Parathyroid adenoma (tissue), 2 donors: Measurements from ENCODE around the gene RPL7A.
A peak's percentile ranks its signal among the peaks of the same experiment; 100 is the strongest.
"Not testable (repeated sequence)": the region's sequence is repeated elsewhere in the genome, so short reads cannot be mapped to it uniquely, and the experiment has no call there.

Experiments used
- H2AFZ ChIP-seq: fragments of 300-600 bp; sonication (generic); one replicate; pipeline ENCODE4 v1.7.0; 2017; ENCODE audit warnings: antibody characterized with exemption, mild to moderate bottlenecking
- H3K27ac ChIP-seq: fragments of 300-600 bp; sonication (generic); one replicate; pipeline ENCODE4 v1.7.0; 2017
- H3K27me3 ChIP-seq: fragments of 300-600 bp; sonication (generic); one replicate; pipeline ENCODE4 v1.7.0; 2017; ENCODE audit warnings: low read length; ENCODE audit not compliant: control insufficient read depth, insufficient read depth
- H3K36me3 ChIP-seq: fragments of 300-600 bp; sonication (generic); one replicate; pipeline ENCODE4 v1.7.0; 2017; ENCODE audit warnings: low read length; ENCODE audit not compliant: control insufficient read depth, insufficient read depth
- H3K4me1 ChIP-seq: fragments of 300-600 bp; sonication (generic); one replicate; pipeline ENCODE4 v1.7.0; 2017; ENCODE audit warnings: control low read depth
- H3K4me2 ChIP-seq: fragments of 300-600 bp; sonication (generic); one replicate; pipeline ENCODE4 v1.7.0; 2017; ENCODE audit warnings: low read length
- H3K4me3 ChIP-seq: fragments of 300-600 bp; sonication (generic); one replicate; pipeline ENCODE4 v1.7.0; 2017; ENCODE audit warnings: low read depth, low read length
- H3K79me2 ChIP-seq: fragments of 300-600 bp; sonication (generic); one replicate; pipeline ENCODE4 v1.7.0; 2017; ENCODE audit warnings: control low read depth
- H3K9ac ChIP-seq: fragments of 300-600 bp; sonication (generic); one replicate; pipeline ENCODE4 v1.7.0; 2017; ENCODE audit warnings: mild to moderate bottlenecking
- H3K9me3 ChIP-seq: fragments of 300-600 bp; sonication (generic); one replicate; pipeline ENCODE4 v1.7.0; 2017; ENCODE audit warnings: low read length; ENCODE audit not compliant: control insufficient read depth
- CTCF ChIP-seq: fragments of 300-600 bp; sonication (generic); IDR thresholded peaks from one replicate; pipeline ENCODE4 v1.7.0; 2017; ENCODE audit warnings: antibody characterized with exemption, mild to moderate bottlenecking
- donor health status: primary hyperparathyroidism.

The RPL7A gene

DNA sequence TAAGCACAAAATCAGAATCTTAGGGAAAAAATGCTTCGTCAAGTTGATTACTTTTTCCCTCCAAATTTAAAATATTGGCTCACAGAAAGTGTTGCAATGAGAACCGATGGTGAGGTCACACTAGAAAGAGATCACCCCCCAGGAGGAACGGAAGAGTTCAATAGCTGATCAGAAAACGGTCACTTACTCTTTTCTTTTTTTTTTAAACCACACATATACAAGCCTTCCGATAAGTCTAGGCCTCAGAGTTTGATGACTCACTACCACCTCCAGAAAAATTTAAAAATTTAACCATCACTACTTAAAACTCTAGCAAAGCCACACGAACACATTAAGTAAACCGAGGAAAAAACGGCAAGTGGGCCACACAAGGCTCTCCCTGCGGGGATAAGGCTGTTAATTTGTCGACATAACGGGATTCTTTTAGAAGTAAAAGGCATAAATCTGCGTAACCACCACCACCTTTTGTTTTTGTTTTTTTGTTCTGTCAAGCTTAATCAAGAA, 26.6 kb downstream of the RPL7A start:
- peak overlapping the region; percentile 73 for H3K4me3 ChIP-seq
- H3K79me2 ChIP-seq, result peaks cover 37% of the 10 kb centered on the region
- no peaks in the 10 kb centered on the region for H3K27me3 ChIP-seq
- peak overlapping the region; percentile 29 for H3K27ac ChIP-seq
- H3K4me2 ChIP-seq, result peak overlapping the region; percentile 72
- no peaks in the 10 kb centered on the region for H3K36me3 ChIP-seq
- no peaks in the 10 kb centered on the region for H3K9me3 ChIP-seq
- peaks cover 2% of the 10 kb centered on the region for H3K4me1 ChIP-seq
- no peak for TF ChIP-seq CTCF
- H3K9ac ChIP-seq, result no peak overlapping the region
- peak overlapping the region; percentile 53 for H2AFZ ChIP-seq

DNA sequence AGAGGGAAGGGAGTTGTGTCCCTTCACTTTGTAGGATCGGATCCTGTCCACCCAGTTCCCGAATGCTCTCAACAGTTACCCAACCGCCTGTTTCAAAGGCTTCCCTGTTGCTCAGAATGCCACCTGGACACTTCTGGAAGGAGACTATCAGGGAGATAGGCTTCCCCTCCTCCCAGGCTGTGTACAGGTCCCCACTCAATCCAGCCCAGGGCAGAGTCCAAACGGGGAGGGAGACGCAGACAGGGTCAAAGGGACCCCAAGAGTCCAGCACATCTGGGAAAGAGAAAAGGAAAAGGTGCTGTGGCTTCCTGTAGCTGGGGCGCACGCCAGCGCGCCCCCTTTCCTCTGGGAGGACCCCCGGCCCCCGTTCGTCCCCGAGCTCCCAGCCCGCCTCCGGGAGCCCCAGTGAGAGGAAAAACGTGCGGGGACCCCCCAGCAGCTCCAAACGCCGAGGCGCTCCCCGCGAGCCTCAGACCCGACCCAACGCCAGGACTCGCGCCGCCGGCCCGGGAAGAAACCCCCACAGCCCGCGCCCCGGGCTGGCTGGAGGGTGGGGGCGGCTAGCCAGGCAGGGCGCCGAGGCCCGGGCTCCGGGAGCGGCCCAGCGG, 27.2 kb downstream of the RPL7A start:
- Histone ChIP-seq H3K79me2 (peaks cover 35% of the 10 kb centered on the region), H3K36me3 (no peaks in the 10 kb centered on the region), H3K9me3 (no peaks in the 10 kb centered on the region), H3K4me1 (peaks cover 2% of the 10 kb centered on the region), H3K4me3 (peak overlapping the region; percentile 73), H3K4me2 (peak overlapping the region; percentile 72), H3K27me3 (no peaks in the 10 kb centered on the region), H2AFZ (peak overlapping the region; percentile 53), H3K27ac (peak overlapping the region; percentile 29), H3K9ac (peak overlapping the region; percentile 76)
- TF ChIP-seq CTCF, result no peak

DNA sequence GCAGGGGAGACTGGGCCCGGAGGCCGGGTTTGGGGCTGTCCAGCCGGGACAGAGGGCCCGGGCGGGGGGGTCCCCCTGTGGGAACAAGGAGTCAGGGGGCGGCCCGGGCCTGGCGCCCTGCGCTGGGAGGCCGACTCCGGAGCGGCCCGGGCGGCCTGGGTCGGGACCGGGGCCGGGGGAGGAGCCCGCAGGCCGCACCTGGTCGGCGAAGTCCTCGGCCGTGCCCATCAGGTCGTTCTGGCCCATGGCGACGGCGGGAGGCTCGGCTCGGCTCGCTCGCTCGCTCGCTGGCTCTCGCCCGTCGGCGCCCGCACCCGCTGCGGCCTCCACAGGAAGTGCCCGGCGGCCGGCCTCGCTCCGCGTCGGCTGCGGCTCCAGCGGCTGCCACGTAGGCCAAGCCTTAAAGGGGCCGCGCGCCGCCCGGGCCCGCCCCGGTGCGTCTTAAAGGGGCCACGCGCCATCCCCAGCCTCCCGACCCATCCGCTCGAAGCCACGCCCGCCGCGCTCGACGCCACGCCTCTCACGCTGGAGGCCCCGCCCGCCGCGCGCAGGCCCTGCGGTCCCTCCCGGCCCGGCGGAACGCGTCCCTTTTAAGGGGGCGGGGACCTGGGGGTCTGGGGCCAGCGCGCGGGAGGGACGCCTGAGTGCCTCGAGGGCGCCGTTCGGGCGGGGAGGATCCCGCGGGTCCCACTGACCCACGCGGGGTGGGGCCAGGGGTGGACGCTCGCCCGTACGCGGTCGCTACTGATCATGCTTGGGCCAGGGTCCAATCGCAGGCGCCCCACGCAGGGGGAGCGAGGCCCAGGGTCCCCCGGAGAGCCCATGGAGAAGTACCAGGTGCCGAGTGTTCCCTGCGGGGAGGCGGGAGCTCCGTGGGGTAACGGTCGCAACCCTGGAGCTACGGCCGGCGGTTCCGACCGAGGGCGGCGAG, 28.0 kb downstream of the RPL7A start, which contains the start of the genes STKLD1 and SURF4:
TSS of gene STKLD1 (plus strand) at position 643 of the 931 bp plus-strand sequence. CDS start at position 751, 108 bp downstream.
TSS of gene SURF4 (minus strand) at position 337 of the 931 bp plus-strand sequence. CDS start at position 246, 91 bp downstream.
- H2AFZ ChIP-seq, result peak within 1 kb of the TSS; percentile 90
- peak within 1 kb of the TSS; percentile 92 for H3K4me2 ChIP-seq
- H3K4me1 ChIP-seq, result peaks cover 2% of the 10 kb centered on the region
- H3K9me3 ChIP-seq, result no peaks in the 10 kb centered on the region
- peaks cover 27% of the 10 kb centered on the region for H3K79me2 ChIP-seq
- H3K27ac ChIP-seq, result peak within 1 kb of the TSS; percentile 29
- no peaks in the 10 kb centered on the region for H3K27me3 ChIP-seq
- H3K9ac ChIP-seq, result peak within 1 kb of the TSS; percentile 76
- peak within 1 kb of the TSS; percentile 79 for H3K4me3 ChIP-seq
- TF ChIP-seq CTCF, result no peak
- no peaks in the 10 kb centered on the region for H3K36me3 ChIP-seq

- not testable (repeated sequence) for H3K27ac ChIP-seq, H3K9me3 ChIP-seq
Measured at GRCh38 chr9:133377280-133377679, 29.3 kb downstream of the RPL7A start.

GRCh38 chr9:133377721-133378216, 29.8 kb downstream of the RPL7A start:
- no peak overlapping the region for H3K27ac ChIP-seq
- peaks cover 12% of the 10 kb centered on the region for H3K79me2 ChIP-seq
- no peaks in the 10 kb centered on the region for H3K27me3 ChIP-seq
- no peak for TF ChIP-seq CTCF
- no peaks in the 10 kb centered on the region for H3K4me1 ChIP-seq
- H3K9me3 ChIP-seq, result no peaks in the 10 kb centered on the region
- H3K9ac ChIP-seq, result no peak overlapping the region
- H3K4me2 ChIP-seq, result no peak overlapping the region
- no peaks in the 10 kb centered on the region for H3K36me3 ChIP-seq
- H2AFZ ChIP-seq, result no peak overlapping the region
- no peak overlapping the region for H3K4me3 ChIP-seq

More at GRCh38 chr9:133377280-133377679, 29.3 kb downstream of the RPL7A start:
- not testable (repeated sequence) for H3K36me3 ChIP-seq, H3K4me3 ChIP-seq, H3K9ac ChIP-seq, H3K27me3 ChIP-seq, H3K4me2 ChIP-seq, H3K4me1 ChIP-seq, H2AFZ ChIP-seq
- peaks cover 15% of the 10 kb centered on the region for H3K79me2 ChIP-seq
